ENCODE results near the gene IQCE.

- TF ChIP-seq, protein P1, sequence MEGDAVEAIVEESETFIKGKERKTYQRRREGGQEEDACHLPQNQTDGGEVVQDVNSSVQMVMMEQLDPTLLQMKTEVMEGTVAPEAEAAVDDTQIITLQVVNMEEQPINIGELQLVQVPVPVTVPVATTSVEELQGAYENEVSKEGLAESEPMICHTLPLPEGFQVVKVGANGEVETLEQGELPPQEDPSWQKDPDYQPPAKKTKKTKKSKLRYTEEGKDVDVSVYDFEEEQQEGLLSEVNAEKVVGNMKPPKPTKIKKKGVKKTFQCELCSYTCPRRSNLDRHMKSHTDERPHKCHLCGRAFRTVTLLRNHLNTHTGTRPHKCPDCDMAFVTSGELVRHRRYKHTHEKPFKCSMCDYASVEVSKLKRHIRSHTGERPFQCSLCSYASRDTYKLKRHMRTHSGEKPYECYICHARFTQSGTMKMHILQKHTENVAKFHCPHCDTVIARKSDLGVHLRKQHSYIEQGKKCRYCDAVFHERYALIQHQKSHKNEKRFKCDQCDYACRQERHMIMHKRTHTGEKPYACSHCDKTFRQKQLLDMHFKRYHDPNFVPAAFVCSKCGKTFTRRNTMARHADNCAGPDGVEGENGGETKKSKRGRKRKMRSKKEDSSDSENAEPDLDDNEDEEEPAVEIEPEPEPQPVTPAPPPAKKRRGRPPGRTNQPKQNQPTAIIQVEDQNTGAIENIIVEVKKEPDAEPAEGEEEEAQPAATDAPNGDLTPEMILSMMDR (IDR thresholded peaks at IDR 0.05; ENCODE audit: low read length): no peak
- TF ChIP-seq EZH2 (IDR thresholded peaks at IDR 0.05; ENCODE audit: borderline replicate concordance, low read length): no peak
Measured at GRCh38 chr7:2587778-2588177, 29.0 kb downstream of the IQCE start.
